Brain microvascular endothelial cell (primary cell): ENCODE data around the gene RPL18.
"Not testable (repeated sequence)": the region's sequence is repeated elsewhere in the genome, so short reads cannot be mapped to it uniquely, and the experiment has no call there.

Experiments
- DNase-seq: peaks from one replicate; pipeline ENCODE4 v3.0.0-alpha.2; 2020
- H3K27ac ChIP-seq: fragments of 250-450 bp; sonication (Bioruptor Pico); 2 replicates; pipeline ENCODE4 v1.5.1; 2020; ENCODE audit warnings: mild to moderate bottlenecking, moderate library complexity
- H3K27me3 ChIP-seq: fragments of 250-450 bp; sonication (Bioruptor Pico); replicated peaks from 2 replicates; pipeline ENCODE4 v1.5.1; 2020; ENCODE audit warnings: mild to moderate bottlenecking
- H3K36me3 ChIP-seq: fragments of 250-450 bp; sonication (Bioruptor Pico); replicated peaks from 2 replicates; pipeline ENCODE4 v1.5.1; 2020; ENCODE audit warnings: mild to moderate bottlenecking
- H3K4me3 ChIP-seq: 2 replicates; pipeline ENCODE4 v1.5.1; 2011; ENCODE audit warnings: low read depth, mild to moderate bottlenecking, control low read depth, low read length, moderate library complexity
- in situ Hi-C: cut with HindIII; loops from 2 replicates; pipeline ENCODE4 v1.10.0; 2017; ENCODE audit warnings: low sequenced_read_pairs, low pct_ligation_motif_present
- TF ChIP-seq, protein P1 (sequence below): IDR thresholded peaks from 2 replicates; pipeline ENCODE4 v1.5.1; 2011; ENCODE audit warnings: low read depth, mild to moderate bottlenecking, moderate library complexity, low read length, control low read depth, inconsistent platforms; ENCODE audit errors: missing control alignments

The RPL18 gene

DNA sequence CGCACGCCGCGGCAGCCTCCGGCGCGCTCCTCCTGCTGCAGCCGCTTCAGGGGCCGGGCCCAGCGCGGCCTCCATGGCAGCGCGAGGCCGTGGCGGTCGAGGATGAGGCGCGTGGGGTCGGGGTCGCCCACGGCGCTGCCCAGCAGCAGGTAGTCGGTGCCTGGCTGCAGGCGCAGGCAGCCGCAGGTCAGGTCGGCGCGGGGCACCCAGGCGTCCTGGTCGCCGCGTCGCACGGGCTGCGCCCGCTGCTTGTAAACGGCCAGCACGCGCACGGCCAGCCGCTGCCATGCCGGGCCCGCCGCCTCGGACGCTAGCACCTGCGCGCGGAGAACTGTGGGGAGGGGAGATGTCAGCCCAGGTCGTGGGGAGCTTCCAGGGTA is 42.7 kb upstream of the RPL18 start:
- Histone ChIP-seq H3K27me3 (no peaks in the 10 kb centered on the region), H3K27ac (no peak overlapping the region), H3K4me3 (no peak overlapping the region), H3K36me3 (no peaks in the 10 kb centered on the region)
- TF ChIP-seq, protein P1, sequence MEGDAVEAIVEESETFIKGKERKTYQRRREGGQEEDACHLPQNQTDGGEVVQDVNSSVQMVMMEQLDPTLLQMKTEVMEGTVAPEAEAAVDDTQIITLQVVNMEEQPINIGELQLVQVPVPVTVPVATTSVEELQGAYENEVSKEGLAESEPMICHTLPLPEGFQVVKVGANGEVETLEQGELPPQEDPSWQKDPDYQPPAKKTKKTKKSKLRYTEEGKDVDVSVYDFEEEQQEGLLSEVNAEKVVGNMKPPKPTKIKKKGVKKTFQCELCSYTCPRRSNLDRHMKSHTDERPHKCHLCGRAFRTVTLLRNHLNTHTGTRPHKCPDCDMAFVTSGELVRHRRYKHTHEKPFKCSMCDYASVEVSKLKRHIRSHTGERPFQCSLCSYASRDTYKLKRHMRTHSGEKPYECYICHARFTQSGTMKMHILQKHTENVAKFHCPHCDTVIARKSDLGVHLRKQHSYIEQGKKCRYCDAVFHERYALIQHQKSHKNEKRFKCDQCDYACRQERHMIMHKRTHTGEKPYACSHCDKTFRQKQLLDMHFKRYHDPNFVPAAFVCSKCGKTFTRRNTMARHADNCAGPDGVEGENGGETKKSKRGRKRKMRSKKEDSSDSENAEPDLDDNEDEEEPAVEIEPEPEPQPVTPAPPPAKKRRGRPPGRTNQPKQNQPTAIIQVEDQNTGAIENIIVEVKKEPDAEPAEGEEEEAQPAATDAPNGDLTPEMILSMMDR: no peak
- in situ Hi-C loops: no loop called here
- DNase-seq: no peak

DNA sequence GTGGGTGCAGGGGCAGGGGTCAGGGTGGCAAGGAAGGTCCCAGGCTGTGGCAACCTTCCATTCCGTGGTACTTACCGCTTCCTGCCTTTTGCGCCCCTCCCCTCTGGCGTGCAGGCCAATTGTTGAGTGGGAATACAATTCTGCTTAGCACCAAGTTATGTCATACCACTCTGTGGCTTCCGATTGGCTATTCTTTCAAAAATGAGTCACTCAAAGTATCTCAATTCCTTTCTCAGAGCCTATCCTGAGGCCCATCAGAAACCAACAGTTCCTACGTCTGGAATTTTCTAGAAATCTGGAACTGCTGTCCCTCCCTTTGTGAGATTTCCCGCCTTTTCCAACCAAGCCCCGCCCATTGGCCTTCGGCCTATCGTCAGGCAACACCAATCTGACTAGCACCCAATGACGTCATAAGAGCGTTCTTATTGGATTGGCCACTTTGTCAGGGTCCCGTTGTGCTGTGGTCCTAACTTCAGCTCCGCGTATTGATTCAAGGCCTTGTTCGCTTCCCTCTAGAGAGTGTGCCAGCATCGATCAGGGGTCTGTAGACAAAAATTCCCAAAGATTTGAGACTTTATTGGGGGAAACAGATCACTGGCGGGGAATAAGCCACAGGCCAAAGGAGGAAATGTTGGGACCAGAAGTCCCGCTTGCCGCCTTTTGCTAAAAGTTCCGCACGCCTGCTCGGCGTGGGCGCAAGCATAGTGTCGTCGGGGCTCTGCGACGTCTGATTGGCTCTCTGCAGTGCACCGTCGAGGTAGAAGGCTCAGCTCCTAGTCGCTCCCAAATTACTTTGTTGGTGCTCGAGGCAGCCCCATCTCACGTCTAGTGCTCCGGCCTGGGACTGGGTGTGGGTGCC is 42.1 kb upstream of the RPL18 start:
- in situ Hi-C loops: no loop called here
- H3K27me3 ChIP-seq: no peaks in the 10 kb centered on the region
- H3K36me3 ChIP-seq: no peaks in the 10 kb centered on the region
- H3K4me3 ChIP-seq: no peak overlapping the region
- H3K27ac ChIP-seq: no peak overlapping the region
- DNase-seq: peak; percentile 88
- TF ChIP-seq, protein P1: no peak

DNA sequence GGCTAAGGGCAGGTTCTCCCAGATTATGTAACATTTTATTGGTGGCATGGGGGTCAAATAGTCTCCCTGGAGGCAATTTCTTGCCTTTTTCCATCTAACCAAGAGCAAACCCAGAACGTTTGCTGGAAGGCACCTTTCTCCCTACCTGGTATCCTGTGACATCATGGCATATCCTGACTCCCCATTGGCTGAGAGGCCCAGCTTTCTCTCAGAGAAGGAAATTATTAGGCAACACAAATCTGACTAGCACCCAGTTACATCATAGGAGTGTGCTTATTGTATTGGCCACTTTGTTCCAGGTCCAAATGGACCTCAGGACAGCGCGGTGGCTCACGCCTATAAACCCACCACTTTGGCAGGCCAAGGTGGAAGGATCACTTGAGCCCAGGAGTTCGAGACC is 40.8 kb upstream of the RPL18 start:
- DNase-seq: no peak
- no peak overlapping the region for H3K4me3 ChIP-seq
- no peaks in the 10 kb centered on the region for H3K27me3 ChIP-seq
- H3K36me3 ChIP-seq: no peaks in the 10 kb centered on the region
- H3K27ac ChIP-seq: no peak overlapping the region
- TF ChIP-seq, protein P1: no peak
- in situ Hi-C loops: no loop called here

DNA sequence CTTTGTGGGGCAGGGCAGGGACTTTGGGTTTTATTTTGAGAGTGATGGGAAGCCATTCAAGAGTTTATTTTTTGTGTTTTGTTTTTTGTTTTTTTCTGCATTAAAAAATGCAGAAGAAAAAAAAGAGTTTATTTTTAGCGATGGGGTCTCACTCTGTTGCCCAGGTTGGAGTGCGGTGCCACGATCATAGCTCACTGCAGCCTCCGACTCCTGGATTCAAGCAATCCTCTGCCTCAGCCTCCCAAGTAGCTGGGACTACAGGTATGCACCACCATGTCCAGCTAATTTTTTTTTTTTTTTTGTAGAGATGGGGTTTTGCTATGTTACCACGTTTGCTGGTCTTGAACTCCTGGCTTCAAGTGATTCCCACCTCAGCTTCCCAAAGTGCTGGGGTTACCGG is 39.5 kb upstream of the RPL18 start:
- in situ Hi-C loops: no loop called here
- Histone ChIP-seq H3K4me3 (no peak overlapping the region), H3K27me3 (no peaks in the 10 kb centered on the region), H3K27ac (no peak overlapping the region), H3K36me3 (no peaks in the 10 kb centered on the region)
- TF ChIP-seq, protein P1: no peak
- DNase-seq: no peak

DNA sequence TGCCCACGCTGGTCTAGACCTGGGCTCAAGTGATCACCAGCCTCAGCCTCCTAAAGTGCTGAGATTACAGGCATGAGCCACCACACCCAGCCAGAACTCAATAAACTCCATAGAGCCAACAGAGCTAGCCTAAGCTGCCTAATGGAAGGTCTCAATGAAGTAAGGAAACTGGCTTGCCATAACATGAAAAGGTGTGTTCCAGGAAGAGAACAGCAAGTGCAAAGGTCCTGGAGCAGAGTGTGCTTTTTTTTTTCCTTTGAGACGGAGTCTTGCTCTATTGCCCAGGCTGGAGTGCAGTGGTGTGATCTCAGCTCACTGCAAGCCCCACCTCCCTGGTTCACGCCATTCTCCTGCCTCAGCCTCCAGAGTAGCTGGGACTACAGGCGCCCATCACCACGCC is 38.9 kb upstream of the RPL18 start:
- in situ Hi-C loops, H3K27ac ChIP-seq, H3K4me3 ChIP-seq, H3K36me3 ChIP-seq, DNase-seq, H3K27me3 ChIP-seq: not testable (repeated sequence)

DNA sequence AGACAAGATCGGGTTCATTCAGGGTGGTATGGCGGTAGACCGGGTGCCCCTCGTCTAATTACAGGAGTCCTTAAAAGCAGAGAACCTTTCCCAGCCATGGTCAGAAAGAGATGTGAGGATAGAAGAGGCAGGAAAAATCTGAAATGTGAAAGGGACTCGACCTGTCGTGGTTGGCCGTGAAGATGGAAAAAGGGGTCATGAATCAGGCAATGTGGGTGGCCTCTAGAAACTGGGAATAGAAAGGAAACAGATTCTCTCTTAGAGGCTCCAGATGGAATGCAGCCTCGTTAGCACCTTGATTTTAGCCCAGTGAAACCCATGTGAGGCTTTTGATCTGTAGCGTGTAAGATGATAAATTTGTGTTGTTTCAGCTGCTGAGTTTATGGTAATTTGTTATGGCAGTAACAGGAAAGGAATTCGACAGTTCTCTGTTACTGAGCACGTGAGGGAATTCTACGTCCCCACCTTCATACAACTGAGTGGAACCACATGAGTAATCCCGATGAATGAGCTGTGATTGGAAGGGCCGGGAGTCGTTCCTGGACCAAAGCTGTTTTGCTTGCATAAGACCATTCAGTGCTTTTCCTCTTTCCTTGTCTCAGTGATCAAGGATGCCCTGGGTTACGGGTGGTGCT is 38.0 kb upstream of the RPL18 start:
- in situ Hi-C loops: no loop called here
- Histone ChIP-seq H3K4me3 (no peak overlapping the region), H3K27me3 (no peaks in the 10 kb centered on the region), H3K27ac (no peak overlapping the region), H3K36me3 (no peaks in the 10 kb centered on the region)
- TF ChIP-seq, protein P1: no peak
- peak; percentile 74 for DNase-seq
